WTC11 (cell line): ENCODE data around the gene ZNF608. TPM values are rescaled to one million over a fixed set of nuclear protein-coding genes. Genes with fewer than 3 reads are reported as not detected.
A peak's percentile ranks its signal among the peaks of the same experiment; 100 is the strongest.

ENCODE experiments used
- ATAC-seq: fragments of 200-7000 bp; cut with Tn5 transposase; 2 replicates; pipeline ENCODE4 v1.10.0; 2021; ENCODE audit warnings: mild to moderate bottlenecking, moderate library complexity
- CTCF ChIA-PET: fragments of 300-600 bp; sonication (Branson Sonifier 250); formaldehyde crosslinking; loops from one replicate; lab custom pipeline; 2021; ENCODE audit warnings: antibody characterized with exemption; lab: Charles Lee
- POLR2A ChIA-PET: fragments of 350-600 bp; sonication (Branson Sonifier 250); formaldehyde crosslinking; loops from one replicate; lab custom pipeline; 2021; ENCODE audit warnings: antibody characterized with exemption; lab: Charles Lee
- DNase-seq: peaks from one replicate; pipeline ENCODE4 v3.0.0; 2021; ENCODE audit warnings: low spot score
- H3K27ac Mint-ChIP-seq: 2 replicates; pipeline ENCODE4 v1.8.0; 2021; ENCODE audit warnings: mixed read lengths
- H3K27me3 Mint-ChIP-seq: 2 replicates; pipeline ENCODE4 v1.8.0; 2021; ENCODE audit warnings: low read depth, mild to moderate bottlenecking, moderate library complexity, mixed read lengths
- H3K36me3 Mint-ChIP-seq: 2 replicates; pipeline ENCODE4 v1.8.0; 2021; ENCODE audit warnings: mixed read lengths
- H3K4me1 Mint-ChIP-seq: 2 replicates; pipeline ENCODE4 v1.8.0; 2022; ENCODE audit warnings: mixed read lengths
- H3K4me3 Mint-ChIP-seq: 2 replicates; pipeline ENCODE4 v1.8.0; 2021; ENCODE audit warnings: mild to moderate bottlenecking, moderate library complexity, mixed read lengths
- H3K9me3 Mint-ChIP-seq: 2 replicates; pipeline ENCODE4 v1.8.0; 2021; ENCODE audit warnings: mixed read lengths
- ATF1 ChIP-seq: sonication (generic); formaldehyde crosslinking; IDR thresholded peaks from 2 replicates; pipeline ENCODE4 v1.8.1; 2023; ENCODE audit warnings: mild to moderate bottlenecking, moderate library complexity, missing genetic modification reagents
- EMX1 ChIP-seq: fragments of 250-450 bp; sonication (Bioruptor Pico); IDR thresholded peaks from 2 replicates; pipeline ENCODE4 v1.8.0; 2021; ENCODE audit warnings: mild to moderate bottlenecking
- ETV6 ChIP-seq: sonication (generic); formaldehyde crosslinking; IDR thresholded peaks from 2 replicates; pipeline ENCODE4 v1.8.1; 2022; ENCODE audit warnings: mild to moderate bottlenecking, missing genetic modification reagents
- HMGXB4 ChIP-seq: sonication (generic); formaldehyde crosslinking; IDR thresholded peaks from 2 replicates; pipeline ENCODE4 v1.8.1; 2023; ENCODE audit warnings: mild to moderate bottlenecking, moderate library complexity, missing genetic modification reagents
- IRF2 ChIP-seq: sonication (generic); formaldehyde crosslinking; IDR thresholded peaks from 2 replicates; pipeline ENCODE4 v1.8.0; 2022; ENCODE audit warnings: low read depth, missing genetic modification reagents, borderline replicate concordance
- NFE2L1 ChIP-seq: sonication (generic); formaldehyde crosslinking; IDR thresholded peaks from 2 replicates; pipeline ENCODE4 v1.8.1; 2023; ENCODE audit warnings: missing genetic modification reagents
- NR1H2 ChIP-seq: sonication (generic); formaldehyde crosslinking; IDR thresholded peaks from 2 replicates; pipeline ENCODE4 v1.9.0; 2021; ENCODE audit warnings: mild to moderate bottlenecking, moderate library complexity, missing genetic modification reagents
- NR2C2 ChIP-seq: sonication (generic); formaldehyde crosslinking; IDR thresholded peaks from 2 replicates; pipeline ENCODE4 v1.8.0; 2022; ENCODE audit warnings: mild to moderate bottlenecking, missing genetic modification reagents
- OVOL2 ChIP-seq: fragments of 250-450 bp; sonication (Bioruptor Pico); IDR thresholded peaks from 2 replicates; pipeline ENCODE4 v1.9.0; 2021; ENCODE audit warnings: mild to moderate bottlenecking, borderline replicate concordance
- PRDM15 ChIP-seq: sonication (generic); formaldehyde crosslinking; IDR thresholded peaks from 2 replicates; pipeline ENCODE4 v1.8.0; 2022; ENCODE audit warnings: missing genetic modification reagents
- PRRX2 ChIP-seq: fragments of 250-450 bp; sonication (Bioruptor Pico); IDR thresholded peaks from 2 replicates; pipeline ENCODE4 v1.8.0; 2021; ENCODE audit warnings: mild to moderate bottlenecking
- RELA ChIP-seq: sonication (generic); formaldehyde crosslinking; IDR thresholded peaks from 2 replicates; pipeline ENCODE4 v1.8.1; 2022; ENCODE audit warnings: missing genetic modification reagents, mild to moderate bottlenecking, borderline replicate concordance
- SOX15 ChIP-seq: fragments of 250-450 bp; sonication (Bioruptor Pico); IDR thresholded peaks from 2 replicates; pipeline ENCODE4 v1.9.0; 2021; ENCODE audit warnings: mild to moderate bottlenecking
- USF1 ChIP-seq: sonication (generic); formaldehyde crosslinking; IDR thresholded peaks from 2 replicates; pipeline ENCODE4 v1.8.0; 2022; ENCODE audit warnings: mild to moderate bottlenecking, missing genetic modification reagents
- ZNF138 ChIP-seq: sonication (generic); formaldehyde crosslinking; conservative IDR thresholded peaks from 2 replicates; pipeline ENCODE4 v1.8.1; 2022; ENCODE audit warnings: mild to moderate bottlenecking, moderate library complexity, missing genetic modification reagents
- ZNF317 ChIP-seq: sonication (generic); formaldehyde crosslinking; IDR thresholded peaks from 2 replicates; pipeline ENCODE4 v1.8.1; 2023; ENCODE audit warnings: low read depth, mild to moderate bottlenecking, moderate library complexity, missing genetic modification reagents, borderline replicate concordance
- total RNA-seq: library from RNA; stranded (reverse); gene quantifications from 3 replicates; pipeline ENCODE4 v1.2.3, GENCODE V29; 2021
- TF ChIP-seq, protein P1 (sequence below): sonication (generic); formaldehyde crosslinking; IDR thresholded peaks from 2 replicates; pipeline ENCODE4 v1.8.1; 2022; ENCODE audit warnings: low read depth, missing genetic modification reagents, borderline replicate concordance
- TF ChIP-seq, protein P2 (sequence below): fragments of 250-450 bp; sonication (Bioruptor Pico); IDR thresholded peaks from 2 replicates; pipeline ENCODE4 v1.9.0; 2021; ENCODE audit warnings: mild to moderate bottlenecking, borderline replicate concordance

Gene ZNF608
- total RNA-seq, 1 experiment from 2014 or later = 40.6 TPM

DNA sequence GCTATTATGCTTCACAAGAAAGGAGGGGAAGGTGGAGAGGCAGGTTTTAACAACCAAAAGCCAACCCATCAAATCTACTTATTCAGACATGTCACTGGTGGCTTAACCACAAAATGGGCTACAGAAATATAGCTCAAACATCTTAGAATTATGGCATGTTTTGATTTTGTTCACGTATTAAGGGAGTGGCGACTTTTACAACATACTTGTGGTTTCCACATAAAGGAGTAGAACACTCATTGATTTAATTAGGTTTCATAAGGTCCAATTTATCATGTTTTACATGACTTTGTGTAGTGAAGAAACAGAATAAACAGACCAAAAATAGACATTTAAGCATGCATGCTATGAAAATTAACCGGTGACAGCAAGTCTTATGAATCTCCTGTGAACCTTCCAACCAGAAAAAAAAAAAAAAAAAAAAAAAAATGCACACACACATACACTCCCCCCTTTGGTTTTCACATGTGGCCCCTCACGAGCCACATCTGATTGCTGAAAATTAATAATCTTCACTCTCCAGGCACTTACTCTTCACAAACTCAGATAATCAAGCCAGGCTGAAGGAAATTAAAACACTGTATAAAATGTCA, 5.4 kb downstream of the ZNF608 start (continued):
- TF ChIP-seq RELA (CRISPR knock-in tag) = no peak
- no peak for TF ChIP-seq NR1H2 (CRISPR knock-in tag)
- TF ChIP-seq, all 79 proteins: peak for 0

- H3K27me3 Mint-ChIP-seq = 0 out of 2 replicates have a peak, but pooled peaks cover 5% of the 10 kb centered on the region
- peak overlapping the region; percentile 50 for H3K4me3 Mint-ChIP-seq
- POLR2A ChIA-PET = no interaction called here
- DNase-seq (no peak), ATAC-seq (no peak)
- H3K9me3 Mint-ChIP-seq = peaks cover 4% of the 10 kb centered on the region
- no peaks in the 10 kb centered on the region; the same call in 1 of the 2 replicates for H3K36me3 Mint-ChIP-seq
- CTCF ChIA-PET = interaction anchor here (2.2 kb wide), 1 partner anchor 8 kb away, joined by 18 read pairs; no protein-coding TSS in a partner anchor
- H3K4me1 Mint-ChIP-seq = no peaks in the 10 kb centered on the region; the same call in 1 of the 2 replicates
- no peak overlapping the region for H3K27ac Mint-ChIP-seq
- TF ChIP-seq PRDM15 (peak; percentile 49), NFE2L1 (CRISPR knock-in tag) (no peak), ETV6 (CRISPR knock-in tag) (no peak)
These were observed 6.4 kb downstream of the ZNF608 start for GRCh38 chr5:124740071-124740470.

DNA sequence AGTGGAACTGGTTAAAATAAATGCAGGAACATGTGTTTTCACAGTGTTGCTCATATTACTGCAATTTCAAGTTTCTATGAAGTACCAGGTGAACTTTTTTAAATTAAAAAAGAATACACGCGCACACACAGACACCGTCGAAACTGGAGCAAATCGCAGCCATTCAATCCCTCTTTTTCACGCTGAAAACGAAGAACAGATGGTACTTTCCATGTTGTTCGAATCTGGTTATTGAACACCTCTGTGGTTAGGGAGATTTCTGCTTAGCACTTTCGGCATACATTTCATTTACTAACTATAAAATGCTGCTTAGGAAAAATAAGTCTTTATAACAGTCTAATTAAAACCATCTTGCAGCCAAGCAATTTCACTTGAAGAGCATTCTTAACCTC, 6.8 kb downstream of the ZNF608 start:
- ATAC-seq (no peak), DNase-seq (no peak)
- H3K27ac Mint-ChIP-seq = no peak overlapping the region
- CTCF ChIA-PET = interaction anchor here (1.0 to 2.2 kb wide), 3 partner anchors 9 to 10 kb away, joined by 4 to 18 read pairs (median 5); no protein-coding TSS in a partner anchor
- POLR2A ChIA-PET = interaction anchor here (1.1 to 3.2 kb wide), 3 partner anchors 9 to 79 kb away, joined by 3 to 27 read pairs (median 3); no protein-coding TSS in a partner anchor
- TF ChIP-seq ZNF138 (CRISPR knock-in tag) = no peak
- TF ChIP-seq, protein P1, sequence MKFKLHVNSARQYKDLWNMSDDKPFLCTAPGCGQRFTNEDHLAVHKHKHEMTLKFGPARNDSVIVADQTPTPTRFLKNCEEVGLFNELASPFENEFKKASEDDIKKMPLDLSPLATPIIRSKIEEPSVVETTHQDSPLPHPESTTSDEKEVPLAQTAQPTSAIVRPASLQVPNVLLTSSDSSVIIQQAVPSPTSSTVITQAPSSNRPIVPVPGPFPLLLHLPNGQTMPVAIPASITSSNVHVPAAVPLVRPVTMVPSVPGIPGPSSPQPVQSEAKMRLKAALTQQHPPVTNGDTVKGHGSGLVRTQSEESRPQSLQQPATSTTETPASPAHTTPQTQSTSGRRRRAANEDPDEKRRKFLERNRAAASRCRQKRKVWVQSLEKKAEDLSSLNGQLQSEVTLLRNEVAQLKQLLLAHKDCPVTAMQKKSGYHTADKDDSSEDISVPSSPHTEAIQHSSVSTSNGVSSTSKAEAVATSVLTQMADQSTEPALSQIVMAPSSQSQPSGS = no peak
- TF ChIP-seq IRF2 (CRISPR knock-in tag) = no peak
- no peak for TF ChIP-seq OVOL2
- TF ChIP-seq HMGXB4 (CRISPR knock-in tag) = no peak
- no peak for TF ChIP-seq SOX15
- TF ChIP-seq PRRX2 (CRISPR knock-in tag) = no peak
- TF ChIP-seq EMX1 (CRISPR knock-in tag) = no peak
- TF ChIP-seq NR2C2 (CRISPR knock-in tag) = no peak
- no peak for TF ChIP-seq USF1 (CRISPR knock-in tag)
- TF ChIP-seq, protein P2, sequence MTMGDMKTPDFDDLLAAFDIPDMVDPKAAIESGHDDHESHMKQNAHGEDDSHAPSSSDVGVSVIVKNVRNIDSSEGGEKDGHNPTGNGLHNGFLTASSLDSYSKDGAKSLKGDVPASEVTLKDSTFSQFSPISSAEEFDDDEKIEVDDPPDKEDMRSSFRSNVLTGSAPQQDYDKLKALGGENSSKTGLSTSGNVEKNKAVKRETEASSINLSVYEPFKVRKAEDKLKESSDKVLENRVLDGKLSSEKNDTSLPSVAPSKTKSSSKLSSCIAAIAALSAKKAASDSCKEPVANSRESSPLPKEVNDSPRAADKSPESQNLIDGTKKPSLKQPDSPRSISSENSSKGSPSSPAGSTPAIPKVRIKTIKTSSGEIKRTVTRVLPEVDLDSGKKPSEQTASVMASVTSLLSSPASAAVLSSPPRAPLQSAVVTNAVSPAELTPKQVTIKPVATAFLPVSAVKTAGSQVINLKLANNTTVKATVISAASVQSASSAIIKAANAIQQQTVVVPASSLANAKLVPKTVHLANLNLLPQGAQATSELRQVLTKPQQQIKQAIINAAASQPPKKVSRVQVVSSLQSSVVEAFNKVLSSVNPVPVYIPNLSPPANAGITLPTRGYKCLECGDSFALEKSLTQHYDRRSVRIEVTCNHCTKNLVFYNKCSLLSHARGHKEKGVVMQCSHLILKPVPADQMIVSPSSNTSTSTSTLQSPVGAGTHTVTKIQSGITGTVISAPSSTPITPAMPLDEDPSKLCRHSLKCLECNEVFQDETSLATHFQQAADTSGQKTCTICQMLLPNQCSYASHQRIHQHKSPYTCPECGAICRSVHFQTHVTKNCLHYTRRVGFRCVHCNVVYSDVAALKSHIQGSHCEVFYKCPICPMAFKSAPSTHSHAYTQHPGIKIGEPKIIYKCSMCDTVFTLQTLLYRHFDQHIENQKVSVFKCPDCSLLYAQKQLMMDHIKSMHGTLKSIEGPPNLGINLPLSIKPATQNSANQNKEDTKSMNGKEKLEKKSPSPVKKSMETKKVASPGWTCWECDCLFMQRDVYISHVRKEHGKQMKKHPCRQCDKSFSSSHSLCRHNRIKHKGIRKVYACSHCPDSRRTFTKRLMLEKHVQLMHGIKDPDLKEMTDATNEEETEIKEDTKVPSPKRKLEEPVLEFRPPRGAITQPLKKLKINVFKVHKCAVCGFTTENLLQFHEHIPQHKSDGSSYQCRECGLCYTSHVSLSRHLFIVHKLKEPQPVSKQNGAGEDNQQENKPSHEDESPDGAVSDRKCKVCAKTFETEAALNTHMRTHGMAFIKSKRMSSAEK (CRISPR knock-in tag) = no peak
- no peak for TF ChIP-seq ZNF317 (CRISPR knock-in tag)
- TF ChIP-seq ATF1 (CRISPR knock-in tag) = no peak
- H3K27me3 Mint-ChIP-seq = 0 out of 2 replicates have a peak, but pooled peaks cover 5% of the 10 kb centered on the region
- H3K9me3 Mint-ChIP-seq = peaks cover 4% of the 10 kb centered on the region
- H3K36me3 Mint-ChIP-seq = no peaks in the 10 kb centered on the region; the same call in 1 of the 2 replicates
- no peaks in the 10 kb centered on the region; the same call in 1 of the 2 replicates for H3K4me1 Mint-ChIP-seq
- peak overlapping the region; percentile 50 for H3K4me3 Mint-ChIP-seq
